ENCODE results near the gene MED23. TPM values are rescaled to one million over a fixed set of nuclear protein-coding genes. Genes with fewer than 3 reads are reported as not detected.
A peak's percentile ranks its signal among the peaks of the same experiment; 100 is the strongest.

Gene MED23
- total RNA-seq, 3 donors from 2014 or later, result 25.8 to 40.6 (median 28.2) TPM

GRCh38 chr6:131640576-131640975 lies 12.5 kb upstream of the MED23 start:
- H3K4me1 ChIP-seq (ENCODE audit: low read depth), result no peaks in the 10 kb centered on the region
- no peak for TF ChIP-seq CTCF (IDR thresholded peaks at IDR 0.05)
- intact Hi-C loops (cut with DNase I, micrococcal nuclease), result no loop called here
- DNase-seq (no peak), ATAC-seq (no peak)
- no peaks in the 10 kb centered on the region for H3K36me3 ChIP-seq (ENCODE audit: low read depth)
- H3K4me3 ChIP-seq, result no peak overlapping the region
- H3K9me3 ChIP-seq, result no peaks in the 10 kb centered on the region

- intact Hi-C loops (cut with DNase I, micrococcal nuclease), result no loop called here
- Histone ChIP-seq H3K36me3 (ENCODE audit: low read depth) (no peaks in the 10 kb centered on the region), H3K4me3 (no peak overlapping the region), H3K9me3 (no peaks in the 10 kb centered on the region), H3K4me1 (ENCODE audit: low read depth) (no peaks in the 10 kb centered on the region)
- no peak for TF ChIP-seq CTCF (IDR thresholded peaks at IDR 0.05)
- no peak for ATAC-seq
- DNase-seq, result no peak
These were observed 12.1 kb upstream of the MED23 start for GRCh38 chr6:131640100-131640499.

- Histone ChIP-seq H3K36me3 (ENCODE audit: low read depth) (no peaks in the 10 kb centered on the region), H3K9me3 (no peaks in the 10 kb centered on the region), H3K4me3 (no peak overlapping the region), H3K4me1 (ENCODE audit: low read depth) (no peaks in the 10 kb centered on the region)
- intact Hi-C loops (cut with DNase I, micrococcal nuclease), result no loop called here
- ATAC-seq (peak; percentile 61), DNase-seq (no peak)
- TF ChIP-seq CTCF (IDR thresholded peaks at IDR 0.05), result no peak
These were observed 10.0 kb upstream of the MED23 start for GRCh38 chr6:131638013-131638412.

GRCh38 chr6:131636880-131637792 lies 9.1 kb upstream of the MED23 start, which contains the start of gene ENPP3:
TSS of gene ENPP3 (plus strand) at chr6:131637302. CDS start at chr6:131637385, 83 bp downstream.
- intact Hi-C loops (cut with DNase I, micrococcal nuclease), result no loop called here
- Histone ChIP-seq H3K36me3 (ENCODE audit: low read depth) (no peaks in the 10 kb centered on the region), H3K9me3 (no peaks in the 10 kb centered on the region), H3K4me3 (no peak within 1 kb of the TSS), H3K4me1 (ENCODE audit: low read depth) (no peaks in the 10 kb centered on the region)
- ATAC-seq (peak; percentile 94), DNase-seq (peak in 1 of 3 donors; percentile 36)
- no peak for TF ChIP-seq CTCF (IDR thresholded peaks at IDR 0.05)

GRCh38 chr6:131635384-131636340 lies 7.6 kb upstream of the MED23 start:
- Histone ChIP-seq H3K9me3 (no peaks in the 10 kb centered on the region), H3K4me3 (no peak overlapping the region), H3K36me3 (ENCODE audit: low read depth) (no peaks in the 10 kb centered on the region), H3K4me1 (ENCODE audit: low read depth) (no peaks in the 10 kb centered on the region)
- no peak for TF ChIP-seq CTCF (IDR thresholded peaks at IDR 0.05)
- DNase-seq (no peak), ATAC-seq (no peak)
- intact Hi-C loops (cut with DNase I, micrococcal nuclease), result no loop called here

Measured in mucosa of descending colon (tissue), 3 donors.